ENCODE data around the gene MED12L. TPM values are rescaled to one million over a fixed set of nuclear protein-coding genes. Genes with fewer than 3 reads are reported as not detected.
A peak's percentile ranks its signal among the peaks of the same experiment; 100 is the strongest.

The MED12L gene
- total RNA-seq, 4 donors from 2014 or later: 0.51 to 12.7 (median 3.1) TPM

- TF ChIP-seq, protein P1, sequence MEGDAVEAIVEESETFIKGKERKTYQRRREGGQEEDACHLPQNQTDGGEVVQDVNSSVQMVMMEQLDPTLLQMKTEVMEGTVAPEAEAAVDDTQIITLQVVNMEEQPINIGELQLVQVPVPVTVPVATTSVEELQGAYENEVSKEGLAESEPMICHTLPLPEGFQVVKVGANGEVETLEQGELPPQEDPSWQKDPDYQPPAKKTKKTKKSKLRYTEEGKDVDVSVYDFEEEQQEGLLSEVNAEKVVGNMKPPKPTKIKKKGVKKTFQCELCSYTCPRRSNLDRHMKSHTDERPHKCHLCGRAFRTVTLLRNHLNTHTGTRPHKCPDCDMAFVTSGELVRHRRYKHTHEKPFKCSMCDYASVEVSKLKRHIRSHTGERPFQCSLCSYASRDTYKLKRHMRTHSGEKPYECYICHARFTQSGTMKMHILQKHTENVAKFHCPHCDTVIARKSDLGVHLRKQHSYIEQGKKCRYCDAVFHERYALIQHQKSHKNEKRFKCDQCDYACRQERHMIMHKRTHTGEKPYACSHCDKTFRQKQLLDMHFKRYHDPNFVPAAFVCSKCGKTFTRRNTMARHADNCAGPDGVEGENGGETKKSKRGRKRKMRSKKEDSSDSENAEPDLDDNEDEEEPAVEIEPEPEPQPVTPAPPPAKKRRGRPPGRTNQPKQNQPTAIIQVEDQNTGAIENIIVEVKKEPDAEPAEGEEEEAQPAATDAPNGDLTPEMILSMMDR (IDR thresholded peaks at IDR 0.05): no peak
- no peak for TF ChIP-seq POLR2A (IDR thresholded peaks at IDR 0.05)
- Histone ChIP-seq H3K4me3 (no peak overlapping the region), H3K36me3 (no peaks in the 10 kb centered on the region), H3K4me1 (peaks cover 4 to 5% of the 10 kb centered on the region in 2 donors), H3K27me3 (no peaks in the 10 kb centered on the region), H3K27ac (peak overlapping the region; percentile 51 to 61), H3K9me3 (no peaks in the 10 kb centered on the region)
- DNase-seq: peak; percentile 41 to 44
- intact Hi-C loops (cut with DNase I; ENCODE audit: low total_unique reads): loop anchor here (10.0 kb wide), 1 partner anchor 59 kb away; no protein-coding TSS in a partner anchor
Measured at GRCh38 chr3:151283907-151284461, 198.5 kb downstream of the MED12L start.

DNA sequence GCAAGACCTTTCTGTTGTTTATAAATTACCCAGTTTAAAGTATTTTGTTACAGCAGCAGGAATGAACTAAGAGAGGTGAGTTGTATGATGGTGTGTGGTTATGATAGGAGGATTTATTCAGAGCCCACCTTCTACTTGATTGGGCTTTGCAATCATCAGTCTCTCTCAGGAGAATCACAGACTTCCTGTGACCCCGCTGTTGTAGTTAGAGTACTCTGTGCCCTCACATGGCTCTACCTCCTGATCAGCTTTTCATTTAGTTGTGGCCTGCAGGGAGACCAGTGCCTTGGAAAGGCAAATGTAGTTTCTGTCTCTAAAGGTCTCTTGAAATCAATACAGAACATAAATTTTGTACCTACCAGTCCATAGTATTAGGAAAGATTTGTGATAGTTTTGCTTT is 200.5 kb downstream of the MED12L start:
- intact Hi-C loops (cut with DNase I; ENCODE audit: low total_unique reads): loop anchor here (10.0 kb wide), 1 partner anchor 61 kb away; no protein-coding TSS in a partner anchor
- H3K9me3 ChIP-seq: no peaks in the 10 kb centered on the region
- no peaks in the 10 kb centered on the region for H3K27me3 ChIP-seq
- TF ChIP-seq, protein P1 (IDR thresholded peaks at IDR 0.05): no peak
- TF ChIP-seq POLR2A (IDR thresholded peaks at IDR 0.05): no peak
- no peaks in the 10 kb centered on the region for H3K36me3 ChIP-seq
- no peak overlapping the region for H3K4me3 ChIP-seq
- H3K27ac ChIP-seq: no peak overlapping the region
- DNase-seq: no peak
- H3K4me1 ChIP-seq: peaks cover 4 to 5% of the 10 kb centered on the region in 2 donors

- H3K27me3 ChIP-seq: no peaks in the 10 kb centered on the region
- H3K4me1 ChIP-seq: no peaks in the 10 kb centered on the region
- H3K9me3 ChIP-seq: no peaks in the 10 kb centered on the region
- no peak for TF ChIP-seq POLR2A (IDR thresholded peaks at IDR 0.05)
- TF ChIP-seq, protein P1 (IDR thresholded peaks at IDR 0.05): no peak
- H3K36me3 ChIP-seq: no peaks in the 10 kb centered on the region
- no peak for DNase-seq
- intact Hi-C loops (cut with DNase I; ENCODE audit: low total_unique reads): loop anchor here (10.0 kb wide), 1 partner anchor 65 kb away; no protein-coding TSS in a partner anchor
- no peak overlapping the region for H3K4me3 ChIP-seq
- no peak overlapping the region for H3K27ac ChIP-seq
Measured at GRCh38 chr3:151289445-151289844, 204.0 kb downstream of the MED12L start.

DNA sequence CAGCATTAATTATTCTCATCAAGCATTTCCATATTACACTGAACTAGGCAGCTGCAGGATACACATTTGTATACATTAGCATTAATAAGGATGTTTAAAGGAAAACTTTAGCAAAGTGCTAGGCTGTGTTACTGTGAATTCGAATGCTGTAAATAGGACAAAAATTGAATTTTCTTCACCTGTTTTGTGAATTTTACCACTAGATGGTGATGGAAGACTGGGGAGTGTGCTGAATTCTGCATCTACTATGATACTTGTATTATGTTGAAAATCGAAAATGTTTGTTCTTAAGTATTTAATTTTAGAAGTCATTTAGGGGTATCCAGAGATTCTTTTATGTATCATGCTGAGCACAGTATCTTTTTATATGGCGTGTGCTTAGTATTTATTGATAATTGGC is 205.2 kb downstream of the MED12L start:
- no peaks in the 10 kb centered on the region for H3K36me3 ChIP-seq

DNA sequence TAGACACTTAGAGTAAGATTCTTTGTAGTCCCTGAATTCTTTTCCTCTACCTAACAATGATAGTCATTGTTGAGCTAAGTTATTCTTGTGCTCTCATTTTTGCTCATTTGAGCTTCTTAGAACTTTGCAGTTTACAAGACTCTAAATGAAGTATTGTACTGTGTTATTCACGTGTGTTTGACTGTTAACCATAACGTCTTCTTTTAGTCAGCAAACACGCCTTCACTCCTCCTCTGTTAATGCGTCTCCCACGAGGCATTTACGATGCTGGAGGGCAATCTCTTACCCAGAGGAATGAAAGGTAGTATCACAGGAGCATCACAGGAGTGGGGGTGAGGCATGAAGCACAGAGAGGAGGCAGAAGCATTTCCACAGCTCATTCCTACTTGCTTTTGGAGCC is 207.7 kb downstream of the MED12L start:
- H3K36me3 ChIP-seq: no peaks in the 10 kb centered on the region
- no peaks in the 10 kb centered on the region for H3K9me3 ChIP-seq
- DNase-seq: no peak
- H3K27me3 ChIP-seq: no peaks in the 10 kb centered on the region
- no peaks in the 10 kb centered on the region for H3K4me1 ChIP-seq
- H3K27ac ChIP-seq: no peak overlapping the region
- intact Hi-C loops (cut with DNase I; ENCODE audit: low total_unique reads): no loop called here
- H3K4me3 ChIP-seq: no peak overlapping the region
- no peak for TF ChIP-seq POLR2A (IDR thresholded peaks at IDR 0.05)
- TF ChIP-seq, protein P1 (IDR thresholded peaks at IDR 0.05): no peak

More for the DNA sequence above, 205.2 kb downstream of the MED12L start:
- TF ChIP-seq POLR2A (IDR thresholded peaks at IDR 0.05): no peak
- TF ChIP-seq, protein P1 (IDR thresholded peaks at IDR 0.05): peak; percentile 10 to 38 (median 18)
- Histone ChIP-seq H3K4me3 (no peak overlapping the region), H3K9me3 (no peaks in the 10 kb centered on the region), H3K27ac (no peak overlapping the region), H3K27me3 (no peaks in the 10 kb centered on the region), H3K4me1 (no peaks in the 10 kb centered on the region)
- intact Hi-C loops (cut with DNase I; ENCODE audit: low total_unique reads): no loop called here
- no peak for DNase-seq
